GM19468 (cell line): Measurements from ENCODE around the gene RALGAPA1.
"Not testable (repeated sequence)": the region's sequence is repeated elsewhere in the genome, so short reads cannot be mapped to it uniquely, and the experiment has no call there.

Experiments used
- ATAC-seq: cut with Tn5 transposase; IDR thresholded peaks from one replicate; pipeline ENCODE4 v1.9.1; 2021; ENCODE audit warnings: mild to moderate bottlenecking, moderate library complexity, moderate number of reproducible peaks; ENCODE audit not compliant: unreplicated experiment; ENCODE audit errors: extremely low read depth

Gene RALGAPA1

DNA sequence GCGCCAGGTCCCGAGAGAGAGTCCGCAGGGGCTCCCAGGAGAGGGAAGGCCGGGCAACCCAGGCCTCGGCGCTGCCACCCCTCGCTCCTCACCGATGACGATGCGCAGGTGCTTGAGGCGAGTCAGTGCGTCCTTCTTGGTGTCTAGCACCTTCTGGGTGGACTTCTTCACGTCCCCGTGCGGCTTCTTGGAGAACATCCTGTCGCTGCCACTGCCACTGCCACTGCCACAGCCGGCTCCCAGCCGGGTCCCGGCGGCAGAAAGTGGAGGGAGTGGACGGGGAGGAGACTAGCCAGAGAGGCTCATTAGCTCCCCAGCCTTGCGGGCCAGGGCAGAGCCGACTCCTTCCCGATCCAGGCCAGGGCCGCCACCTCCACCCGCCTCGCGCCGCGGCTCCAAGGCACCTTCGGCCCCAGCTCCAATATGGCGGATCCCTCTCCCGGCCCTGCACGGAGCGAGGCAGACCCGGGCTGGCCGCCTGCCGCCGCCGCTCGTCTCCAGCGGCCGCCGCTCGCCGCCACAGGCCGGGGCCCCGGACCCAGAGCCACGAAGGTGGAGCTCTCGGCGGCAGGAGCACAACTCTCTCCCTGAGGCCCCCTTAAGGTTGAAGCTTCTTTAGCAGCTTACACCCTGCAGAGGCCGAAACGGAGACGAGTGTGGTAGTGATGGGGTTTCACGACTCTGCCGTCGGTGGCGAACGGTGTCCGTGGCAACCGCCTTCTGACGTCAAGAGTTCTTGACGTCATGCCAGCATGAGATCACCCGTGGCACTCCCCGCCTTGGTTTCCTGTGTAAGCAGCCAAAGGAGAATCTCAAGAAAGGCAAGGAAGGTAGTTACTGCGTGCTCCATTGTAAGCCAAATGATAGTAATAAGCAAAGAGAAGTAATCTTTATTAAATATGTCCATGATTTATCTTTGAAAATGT, at the start of gene RALGAPA1:
Gene RALGAPA1, minus strand, starts transcription at position 658 of the 926 bp plus-strand sequence. Its CDS starts 460 bp downstream, at position 198.
- peak; percentile 97 for ATAC-seq

DNA sequence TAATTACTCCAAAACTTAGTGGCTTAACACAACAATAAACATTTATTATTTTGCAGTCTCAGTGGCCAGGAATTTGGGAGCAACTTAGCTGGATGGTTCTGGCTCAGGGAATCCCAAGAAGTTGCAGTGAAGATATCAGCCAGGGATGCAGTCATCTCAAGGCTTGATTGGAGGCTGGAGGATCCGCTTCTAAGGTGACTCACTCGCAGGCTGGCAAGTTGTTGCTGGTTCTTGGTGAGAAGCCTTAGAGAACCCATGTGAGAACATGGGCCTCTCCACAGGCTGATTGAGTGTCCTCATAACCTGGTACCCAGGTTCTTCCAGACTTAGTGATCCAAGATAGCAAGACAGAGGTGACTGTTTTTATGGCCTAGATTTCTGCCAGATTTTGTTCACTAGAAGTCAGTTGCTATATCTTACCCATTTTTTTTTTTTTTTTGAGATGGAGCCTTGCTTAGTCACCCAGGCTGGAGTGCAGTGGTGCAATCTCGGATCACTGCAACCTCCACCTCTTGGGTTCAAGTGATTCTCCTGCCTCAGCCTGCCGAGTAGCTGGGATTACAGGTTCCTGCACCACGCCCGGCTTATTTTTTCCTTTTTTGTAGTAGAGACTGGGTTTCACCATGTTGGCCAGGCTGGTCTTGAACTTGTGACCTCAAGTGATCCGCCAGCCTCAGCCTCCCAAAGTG, 49.6 kb upstream of the RALGAPA1 start:
- no peak for ATAC-seq

DNA sequence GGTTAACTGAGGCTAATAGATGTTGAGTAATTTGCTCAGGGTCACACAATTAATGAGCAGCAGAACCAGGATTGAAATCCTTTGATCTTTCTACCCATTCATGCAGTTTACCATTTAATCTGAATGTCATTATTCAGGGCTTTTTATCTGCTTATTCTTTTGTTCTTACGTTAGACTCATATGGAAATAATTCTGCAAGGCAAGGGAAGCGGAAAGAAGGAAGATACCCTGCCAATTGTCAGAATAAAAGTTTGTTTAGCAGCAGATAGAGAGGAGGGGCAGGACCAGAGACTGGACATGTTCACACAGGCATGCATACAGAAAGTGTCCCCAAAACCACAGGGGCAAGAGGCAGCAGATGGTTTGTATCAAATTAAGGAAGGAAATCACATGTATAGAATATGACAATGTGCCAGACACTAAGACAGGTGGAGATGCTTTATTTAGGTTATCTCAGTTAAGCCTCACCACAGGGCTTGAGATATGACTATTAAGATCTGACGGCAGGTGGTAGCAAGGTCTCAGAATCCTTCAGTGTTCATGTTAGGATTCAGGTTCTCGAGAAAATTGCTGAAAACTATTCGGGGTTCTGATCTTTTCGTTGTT, 46.9 kb upstream of the RALGAPA1 start:
- ATAC-seq = peak; percentile 96

DNA sequence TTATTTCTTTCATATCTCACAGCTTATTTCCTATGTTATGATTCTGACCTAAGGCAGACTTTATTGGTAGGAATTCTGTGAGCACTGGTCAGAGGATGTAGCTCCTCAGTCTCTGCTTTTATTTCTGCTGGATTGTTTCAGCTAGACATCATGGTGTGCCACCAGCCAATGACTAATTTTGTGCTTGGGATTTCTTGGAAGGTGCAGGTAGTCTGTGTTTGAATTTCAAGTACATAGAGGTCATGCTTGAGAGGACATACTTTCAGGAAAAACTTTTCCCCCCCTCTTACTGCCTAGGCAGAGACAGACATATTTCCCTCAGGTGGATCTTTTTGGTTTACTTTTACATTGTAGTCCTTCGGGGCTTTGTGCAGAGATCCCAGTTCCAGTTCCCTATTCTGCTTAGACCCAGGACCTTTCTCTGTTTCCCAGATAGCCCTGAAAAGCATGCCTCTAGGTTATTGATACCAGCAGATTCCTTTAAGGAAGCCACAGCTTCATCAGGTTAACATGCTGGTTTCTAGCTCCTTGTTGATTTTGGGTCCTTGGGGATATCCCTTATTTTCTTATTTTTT, 45.7 kb upstream of the RALGAPA1 start:
- ATAC-seq = no peak

DNA sequence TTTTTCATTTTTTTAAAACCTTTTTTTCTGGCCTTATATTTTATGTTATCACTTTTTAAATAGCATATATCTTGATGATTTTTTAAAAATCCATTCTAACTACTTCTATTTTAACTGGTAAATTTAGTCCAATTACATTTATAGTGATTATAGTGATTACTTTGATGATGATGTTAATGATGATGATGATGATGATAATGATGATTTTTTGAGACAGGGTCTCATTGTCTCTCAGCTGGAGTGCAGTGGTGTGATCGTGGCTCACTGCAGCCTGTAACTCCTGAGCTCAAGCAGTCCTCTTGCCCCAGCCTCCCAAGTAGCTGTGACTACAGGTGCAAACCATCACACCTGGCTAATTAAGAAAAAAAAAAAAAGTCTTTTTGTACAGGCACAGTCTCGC, 44.1 kb upstream of the RALGAPA1 start:
- no peak for ATAC-seq

DNA sequence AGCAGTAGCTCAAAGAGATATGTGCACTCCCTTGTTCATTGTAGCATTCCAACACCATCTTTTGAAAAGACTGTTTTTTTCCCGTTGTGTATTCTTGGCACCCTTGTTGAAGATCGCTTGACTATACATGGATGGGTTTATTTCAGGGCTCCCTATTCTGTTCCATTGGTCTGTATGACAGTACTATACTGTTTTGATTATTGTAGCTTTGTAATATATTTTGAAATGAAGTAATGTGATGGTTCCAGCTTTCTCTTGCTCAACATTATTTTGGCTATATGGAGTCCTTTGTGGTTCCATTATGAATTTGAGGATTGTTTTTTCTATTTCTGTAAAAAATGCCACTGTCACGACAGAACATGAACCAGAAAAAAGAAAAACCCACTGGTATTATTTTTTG, 42.7 kb upstream of the RALGAPA1 start:
- no peak for ATAC-seq

DNA sequence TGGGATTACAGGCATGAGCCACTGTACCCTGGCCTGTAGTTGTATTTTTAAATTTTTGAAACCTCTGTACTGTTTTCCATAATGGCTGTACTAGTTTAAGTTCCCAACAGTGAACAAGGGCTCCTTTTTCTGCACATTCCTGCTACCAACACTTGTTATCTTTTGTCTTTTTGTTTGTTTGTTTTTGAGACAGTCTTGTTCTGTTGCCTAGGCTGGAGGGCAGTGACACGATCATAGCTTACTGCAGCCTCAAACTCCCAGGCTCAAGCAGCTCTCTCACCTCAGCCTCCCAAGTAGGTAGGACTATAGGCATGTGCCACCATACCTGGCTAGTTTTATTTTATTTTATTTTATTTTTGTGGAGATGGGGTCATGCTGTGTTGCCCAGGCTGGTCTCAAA, 40.0 kb upstream of the RALGAPA1 start:
- no peak for ATAC-seq

DNA sequence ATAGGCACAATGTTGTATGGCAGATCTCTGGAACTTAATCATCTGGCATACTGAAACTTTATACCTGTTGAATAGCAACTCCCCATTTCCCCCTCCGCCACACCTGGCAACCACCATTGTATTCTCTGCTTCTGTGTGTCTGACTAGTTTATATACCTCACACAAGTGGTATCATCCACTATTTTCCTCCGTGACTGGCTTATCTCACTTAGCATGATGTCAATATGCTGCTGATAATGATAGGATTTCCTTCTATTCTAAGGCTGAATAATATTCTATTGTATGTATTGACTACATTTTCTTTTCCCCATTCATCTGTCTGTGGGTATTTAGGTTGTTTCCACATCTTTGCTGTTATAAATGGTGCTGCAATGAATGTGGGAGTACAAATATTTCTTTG, 38.5 kb upstream of the RALGAPA1 start:
- ATAC-seq = no peak

DNA sequence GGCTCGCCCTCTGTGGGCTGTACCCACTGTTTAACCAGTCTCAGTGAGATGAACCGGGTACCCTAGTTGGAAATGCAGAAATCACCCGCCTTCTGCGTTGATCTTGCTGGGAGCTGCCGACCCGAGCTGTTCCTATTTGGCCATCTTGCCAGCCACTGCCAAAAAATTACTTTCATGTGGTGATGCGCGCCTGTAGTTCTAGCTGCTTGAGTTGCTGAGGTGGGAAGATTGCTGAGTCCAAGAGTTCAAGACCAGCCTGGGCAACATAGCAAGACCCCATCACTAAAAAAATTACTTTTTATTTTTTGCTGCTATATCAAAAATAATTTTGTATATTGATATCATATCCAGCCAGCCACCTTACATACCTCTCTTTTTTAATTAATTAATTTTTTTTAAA, 35.4 kb upstream of the RALGAPA1 start:
- no peak for ATAC-seq

DNA sequence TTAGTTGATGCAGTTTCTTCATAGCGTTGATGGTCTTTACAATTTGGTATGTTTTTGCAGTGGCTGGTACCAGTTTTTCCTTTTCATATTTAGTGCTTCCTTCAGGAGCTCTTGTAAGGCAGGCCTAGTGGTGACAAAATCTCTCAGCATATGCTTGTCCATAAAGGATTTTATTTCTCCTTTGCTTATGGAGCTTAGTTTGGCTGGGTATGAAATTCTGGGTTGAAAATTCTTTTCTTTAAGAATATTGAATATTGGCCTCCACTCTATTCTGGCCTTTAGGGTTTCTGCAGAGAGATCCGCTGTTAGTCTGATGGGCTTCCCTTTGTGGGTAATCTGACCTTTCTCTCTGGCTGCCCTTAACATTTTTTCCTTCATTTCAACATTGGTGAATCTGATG, 33.1 kb upstream of the RALGAPA1 start:
- not testable (repeated sequence) for ATAC-seq

DNA sequence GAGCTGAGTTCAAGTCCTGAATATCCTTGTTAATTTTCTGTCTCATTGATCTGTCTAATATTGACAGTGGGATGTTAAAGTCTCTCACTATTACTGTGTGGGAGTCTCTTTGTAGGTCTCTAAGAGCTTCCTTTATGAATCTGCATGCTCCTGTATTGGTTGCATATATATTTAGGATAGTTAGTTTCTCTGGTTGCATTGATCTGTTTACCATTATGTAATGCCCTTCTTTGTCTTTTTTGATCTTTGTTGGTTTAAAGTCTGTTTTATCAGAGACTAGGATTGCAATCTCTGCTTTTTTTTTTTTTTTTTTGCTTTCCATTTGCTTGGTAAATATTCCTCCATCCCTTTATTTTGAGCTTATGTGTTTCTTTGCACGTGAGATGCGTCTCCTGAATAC, 32.6 kb upstream of the RALGAPA1 start:
- not testable (repeated sequence) for ATAC-seq

DNA sequence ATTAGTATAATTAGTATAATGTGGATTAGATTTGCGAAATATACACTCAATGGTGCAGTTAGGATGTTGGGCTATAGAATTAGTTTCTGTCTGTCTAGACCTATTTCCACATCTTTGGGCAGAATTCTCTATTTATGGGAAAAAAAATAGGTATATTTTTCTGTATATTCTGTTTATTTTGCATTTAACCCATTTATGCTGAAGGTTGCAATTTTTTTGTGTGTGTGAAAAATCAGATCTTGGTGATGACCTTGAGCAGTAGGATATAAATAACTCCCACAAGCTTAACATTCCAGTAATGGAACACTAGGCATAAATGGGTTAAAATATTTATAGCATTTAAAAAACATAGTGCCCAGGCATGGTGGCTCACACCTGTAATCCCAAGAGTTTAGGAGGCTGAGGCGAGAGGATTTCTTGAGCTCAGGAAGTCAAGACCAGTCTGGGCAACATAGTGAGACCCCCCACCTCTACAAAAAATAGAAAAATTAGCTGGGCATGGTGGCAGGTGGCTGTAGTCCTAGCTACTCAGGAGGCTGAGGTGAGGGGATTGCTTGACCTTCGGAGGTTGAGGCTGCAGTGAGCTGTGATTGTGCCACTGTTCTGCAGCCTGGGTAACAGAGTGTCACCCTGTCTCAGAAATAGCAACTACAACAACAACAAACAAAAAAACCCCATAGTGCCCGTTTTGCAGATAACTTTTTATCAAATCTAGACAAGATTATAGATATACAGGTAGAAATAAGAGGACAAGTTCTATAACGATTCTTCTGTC, 26.3 kb upstream of the RALGAPA1 start:
- no peak for ATAC-seq

DNA sequence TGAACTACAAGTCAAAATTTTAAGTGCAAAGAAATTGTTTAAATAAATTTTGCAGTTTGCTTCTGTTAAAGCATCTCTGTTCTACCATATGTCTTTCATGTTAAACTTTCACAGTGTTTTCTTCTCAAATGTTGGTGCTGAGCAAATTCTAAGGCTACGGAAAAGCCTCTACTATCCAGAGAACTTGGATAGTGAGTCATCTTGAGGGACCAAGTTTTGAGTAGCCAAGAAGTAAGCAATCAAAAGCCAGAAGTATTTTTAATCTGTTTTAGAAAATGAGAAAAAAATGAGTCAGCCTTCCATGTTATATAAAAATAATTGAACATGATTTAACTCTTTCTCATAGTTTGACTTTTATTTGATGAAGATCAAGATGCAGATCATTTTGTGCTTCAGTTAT, 20.4 kb upstream of the RALGAPA1 start:
- no peak for ATAC-seq

DNA sequence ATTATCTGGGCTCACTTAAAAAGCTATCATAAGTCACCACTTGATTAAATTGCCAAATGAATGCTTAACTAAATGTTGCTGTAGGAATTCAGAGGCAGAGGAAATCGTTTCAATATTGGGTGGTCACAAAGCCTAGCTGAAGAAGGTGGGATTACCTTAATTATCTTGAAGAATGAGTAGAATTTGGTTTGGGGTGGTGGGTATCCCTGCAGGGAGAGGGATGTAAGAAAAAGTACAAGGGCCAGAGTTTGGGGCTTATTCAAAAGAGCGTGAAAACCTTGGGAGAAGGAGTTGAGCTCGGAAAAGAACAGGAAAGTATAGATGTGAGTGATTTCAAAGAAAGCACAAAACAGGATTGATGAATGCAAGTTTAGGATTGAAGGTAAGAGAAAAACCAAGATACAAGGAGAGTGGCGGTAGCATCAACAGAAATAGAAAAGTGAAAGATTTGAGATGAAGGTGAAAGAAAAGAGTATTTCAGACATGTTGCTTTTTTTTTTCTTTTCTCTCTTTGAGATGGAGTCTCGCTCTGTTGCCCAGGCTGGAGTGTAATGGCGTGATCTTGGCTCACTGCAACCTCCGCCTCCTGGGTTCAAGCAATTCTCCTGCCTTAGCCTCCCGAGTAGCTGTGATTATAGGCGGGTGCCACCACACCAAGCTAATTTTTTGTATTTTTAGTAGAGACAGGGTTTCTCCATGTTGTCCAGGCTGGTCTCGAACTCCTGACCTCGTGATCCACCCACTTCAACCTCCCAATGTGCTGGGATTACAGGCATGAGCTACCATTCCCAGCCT, 18.8 kb upstream of the RALGAPA1 start:
- ATAC-seq = no peak

DNA sequence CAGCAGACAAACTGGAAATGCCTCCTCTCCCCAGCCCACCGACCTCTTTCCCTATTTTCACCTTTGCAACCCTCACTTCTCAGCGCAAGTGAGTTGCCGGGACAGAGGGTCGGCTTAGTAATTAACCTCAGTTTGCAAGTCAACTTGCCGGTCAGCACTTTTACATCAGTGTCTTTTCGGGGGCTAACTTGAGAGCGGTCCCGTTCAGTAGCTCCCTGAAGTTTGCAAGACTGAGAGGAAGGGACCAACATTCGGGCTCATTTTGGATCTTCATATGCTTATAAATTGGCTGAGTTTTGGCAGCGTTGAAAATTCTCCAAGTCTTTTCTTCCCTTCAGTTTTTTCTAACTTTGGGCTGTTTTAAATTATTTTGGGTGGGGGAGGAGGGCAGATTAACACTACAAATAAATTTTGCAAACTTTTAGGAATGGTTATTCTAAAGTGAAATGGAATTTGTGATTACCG, 17.9 kb upstream of the RALGAPA1 start:
- ATAC-seq = no peak

DNA sequence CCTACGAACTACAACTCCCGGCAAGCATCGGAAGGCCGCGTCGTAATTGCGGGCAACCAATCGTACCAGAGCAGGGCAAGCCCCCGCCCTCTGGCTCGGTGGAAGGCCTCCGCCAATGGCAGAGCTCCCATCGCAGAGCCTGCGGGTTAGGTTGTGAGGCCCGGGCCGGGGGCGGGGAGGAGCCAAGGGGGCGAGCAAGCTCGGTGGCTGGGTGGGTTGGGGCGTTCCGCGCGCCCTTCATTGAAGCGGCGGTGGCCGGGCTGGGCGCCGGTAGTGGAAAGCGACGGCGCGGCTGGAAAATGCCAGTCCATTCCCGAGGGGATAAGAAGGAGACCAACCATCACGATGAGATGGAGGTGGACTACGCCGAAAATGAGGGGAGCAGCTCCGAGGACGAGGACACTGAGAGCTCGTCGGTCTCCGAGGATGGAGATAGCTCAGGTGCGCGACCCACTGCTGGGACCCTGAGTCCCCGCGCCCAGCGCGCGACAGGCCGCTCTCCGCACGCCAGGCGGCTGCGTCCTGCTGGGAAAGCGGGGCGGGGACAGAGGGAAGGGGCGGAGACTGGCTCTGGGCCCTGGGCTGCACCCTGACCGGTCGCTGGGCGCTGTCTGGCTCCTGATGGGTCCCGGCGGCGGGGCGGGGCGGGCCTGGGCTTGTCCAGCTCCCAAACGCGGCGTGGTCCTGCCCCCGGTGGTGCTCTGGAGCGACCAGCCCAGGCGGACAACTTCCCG, 17.3 kb upstream of the RALGAPA1 start, which contains the start of gene BRMS1L:
Gene BRMS1L, plus strand, starts transcription at position 121 of the 734 bp plus-strand sequence. Its CDS starts 179 bp downstream, at position 300.
- peak; percentile 99 for ATAC-seq

DNA sequence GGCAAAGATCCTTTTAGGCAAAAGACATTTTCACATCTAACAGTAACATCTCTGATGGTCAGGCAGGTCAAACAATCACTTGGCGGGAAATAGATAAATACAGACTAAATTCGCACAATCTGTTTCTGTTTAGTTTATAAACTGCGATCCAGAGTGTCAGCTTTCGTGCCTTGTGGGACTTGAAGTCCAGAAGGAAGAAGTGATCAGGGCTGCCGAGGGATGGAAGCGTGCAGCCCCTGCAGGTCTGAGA, 16.8 kb upstream of the RALGAPA1 start:
- ATAC-seq = no peak

DNA sequence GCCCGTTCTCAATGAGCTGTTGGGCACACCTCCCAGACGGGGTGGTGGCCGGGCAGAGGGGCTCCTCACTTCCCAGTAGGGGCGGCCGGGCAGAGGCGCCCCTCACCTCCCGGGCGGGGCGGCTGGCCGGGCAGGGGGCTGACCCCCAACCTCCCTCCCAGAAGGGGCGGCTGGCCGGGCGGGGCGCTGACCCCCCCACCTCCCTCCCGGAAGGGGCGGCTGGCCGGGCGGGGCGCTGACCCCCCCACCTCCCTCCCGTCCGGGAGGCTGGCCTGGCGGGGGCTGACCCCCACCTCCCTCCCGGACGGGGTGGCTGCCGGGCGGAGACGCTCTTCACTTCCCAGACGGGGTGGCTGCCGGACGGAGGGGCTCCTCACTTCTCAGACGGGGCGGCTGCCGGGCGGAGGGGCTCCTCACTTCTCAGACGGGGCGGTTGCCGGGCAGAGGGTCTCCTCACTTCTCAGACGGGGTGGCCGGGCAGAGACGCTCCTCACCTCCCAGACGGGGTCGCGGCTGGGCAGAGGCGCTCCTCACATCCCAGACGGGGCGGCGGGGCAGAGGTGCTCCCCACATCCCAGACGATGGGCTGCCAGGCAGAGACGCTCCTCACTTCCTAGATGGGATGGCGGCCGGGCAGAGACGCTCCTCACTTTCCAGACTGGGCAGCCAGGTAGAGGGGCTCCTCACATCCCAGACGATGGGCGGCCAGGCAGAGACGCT, 15.5 kb upstream of the RALGAPA1 start:
- ATAC-seq = not testable (repeated sequence)
